T1000 (cell line): ENCODE data around the gene SSX4.
"Not testable (repeated sequence)": the region's sequence is repeated elsewhere in the genome, so short reads cannot be mapped to it uniquely, and the experiment has no call there.

ENCODE experiments used
- DNase-seq: peaks from one replicate; lab custom pipeline; 2025; ENCODE audit warnings: mixed read lengths; lab: John Stamatoyannopoulos, UW

Gene SSX4

GRCh38 chrX:48383239-48383638, at the start of gene SSX4:
Gene SSX4, plus strand, starts transcription at chrX:48383539. Its CDS starts 515 bp downstream, at chrX:48384054.
- not testable (repeated sequence) for DNase-seq

GRCh38 chrX:48346059-48346458, 37.3 kb upstream of the SSX4 start:
- DNase-seq: not testable (repeated sequence)

- DNase-seq: not testable (repeated sequence)
Observed at GRCh38 chrX:48356315-48357094, 26.8 kb upstream of the SSX4 start, which contains the start of gene SSX3. Gene SSX3, minus strand, starts transcription at chrX:48356703. Its CDS starts 1,454 bp downstream, at chrX:48355249.

GRCh38 chrX:48357681-48358080, 25.7 kb upstream of the SSX4 start:
- no peak for DNase-seq

GRCh38 chrX:48359281-48359680, 24.1 kb upstream of the SSX4 start:
- DNase-seq: not testable (repeated sequence)

DNA sequence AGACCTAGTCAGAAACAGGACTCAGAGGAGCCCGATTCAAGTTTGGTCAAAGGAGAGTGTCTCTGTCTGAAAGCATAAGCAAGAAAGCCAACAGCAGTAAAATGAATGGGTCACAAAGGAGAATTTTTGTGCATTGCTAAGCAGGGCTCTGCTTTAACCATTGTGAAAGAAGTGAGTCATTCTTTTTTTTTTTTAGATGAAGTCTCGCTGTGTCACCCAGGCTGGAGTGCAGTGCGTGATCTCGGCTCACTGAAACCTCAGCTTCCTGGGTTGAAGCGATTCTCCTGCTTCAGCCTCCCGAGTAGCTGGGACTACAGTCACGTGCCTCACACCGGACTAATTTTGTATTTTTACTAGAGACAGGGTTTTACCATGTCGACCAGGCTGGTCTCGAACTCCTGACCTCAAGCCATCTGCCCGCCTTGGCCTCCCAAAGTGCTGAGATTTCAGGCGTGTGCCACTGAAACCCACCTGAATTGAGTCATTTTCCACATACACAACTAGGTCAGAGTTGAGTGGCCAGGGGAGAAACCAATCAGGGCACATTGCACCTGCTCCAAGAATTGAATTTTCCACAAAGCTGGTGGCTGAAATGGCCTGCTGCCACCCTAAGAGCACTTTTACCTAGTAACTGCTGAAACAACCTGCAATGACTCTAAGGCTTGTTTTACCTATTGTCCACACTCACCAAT, 15.5 kb upstream of the SSX4 start:
- not testable (repeated sequence) for DNase-seq

GRCh38 chrX:48370408-48370807, 12.9 kb upstream of the SSX4 start:
- not testable (repeated sequence) for DNase-seq

DNA sequence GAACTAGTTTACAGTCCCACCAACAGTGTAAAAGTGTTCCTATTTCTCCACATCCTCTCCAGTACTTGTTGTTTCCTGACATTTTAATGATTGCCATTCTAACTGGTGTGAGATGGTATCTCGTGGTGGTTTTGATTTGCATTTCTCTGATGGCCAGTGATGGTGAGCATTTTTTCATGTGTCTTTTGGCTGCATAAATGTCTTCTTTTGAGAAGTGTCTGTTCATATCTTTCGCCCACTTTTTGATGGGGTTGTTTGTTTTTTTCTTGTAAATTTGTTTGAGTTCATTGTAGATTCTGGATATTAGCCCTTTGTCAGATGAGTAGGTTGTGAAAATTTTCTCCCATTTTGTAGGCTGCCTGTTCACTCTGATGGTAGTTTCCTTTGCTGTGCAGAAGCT, 13.6 kb downstream of the SSX4 start:
- DNase-seq: not testable (repeated sequence)

DNA sequence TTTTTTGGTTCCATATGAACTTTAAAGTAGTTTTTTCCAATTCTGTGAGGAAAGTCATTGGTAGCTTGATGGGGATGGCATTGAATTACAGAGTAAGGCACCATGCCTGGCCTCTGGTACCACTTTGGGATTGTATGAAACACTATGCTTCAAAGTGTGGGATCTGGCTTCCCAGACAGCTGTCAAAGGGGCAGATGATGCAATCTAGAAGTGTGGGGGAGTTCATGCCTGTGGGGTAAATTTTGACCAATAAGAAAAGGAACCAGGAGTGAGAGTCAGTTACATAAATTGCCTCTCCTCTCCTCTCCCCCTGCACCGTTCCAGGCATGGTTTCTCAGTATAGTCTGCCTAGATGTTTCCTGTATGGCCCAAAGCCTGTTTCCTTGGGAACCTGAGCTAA, 14.5 kb downstream of the SSX4 start:
- not testable (repeated sequence) for DNase-seq

- DNase-seq: not testable (repeated sequence)
Observed at GRCh38 chrX:48411860-48412259, 28.5 kb downstream of the SSX4 start, which contains the start of gene SSX4B. Gene SSX4B, minus strand, starts transcription at chrX:48411960. Its CDS starts 588 bp downstream, at chrX:48411372.

DNA sequence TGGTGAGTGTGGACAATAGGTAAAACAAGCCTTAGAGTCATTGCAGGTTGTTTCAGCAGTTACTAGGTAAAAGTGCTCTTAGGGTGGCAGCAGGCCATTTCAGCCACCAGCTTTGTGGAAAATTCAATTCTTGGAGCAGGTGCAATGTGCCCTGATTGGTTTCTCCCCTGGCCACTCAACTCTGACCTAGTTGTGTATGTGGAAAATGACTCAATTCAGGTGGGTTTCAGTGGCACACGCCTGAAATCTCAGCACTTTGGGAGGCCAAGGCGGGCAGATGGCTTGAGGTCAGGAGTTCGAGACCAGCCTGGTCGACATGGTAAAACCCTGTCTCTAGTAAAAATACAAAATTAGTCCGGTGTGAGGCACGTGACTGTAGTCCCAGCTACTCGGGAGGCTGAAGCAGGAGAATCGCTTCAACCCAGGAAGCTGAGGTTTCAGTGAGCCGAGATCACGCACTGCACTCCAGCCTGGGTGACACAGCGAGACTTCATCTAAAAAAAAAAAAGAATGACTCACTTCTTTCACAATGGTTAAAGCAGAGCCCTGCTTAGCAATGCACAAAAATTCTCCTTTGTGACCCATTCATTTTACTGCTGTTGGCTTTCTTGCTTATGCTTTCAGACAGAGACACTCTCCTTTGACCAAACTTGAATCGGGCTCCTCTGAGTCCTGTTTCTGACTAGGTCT, 43.8 kb downstream of the SSX4 start:
- not testable (repeated sequence) for DNase-seq

- not testable (repeated sequence) for DNase-seq
Observed at GRCh38 chrX:48429606-48430005, 46.3 kb downstream of the SSX4 start.

- not testable (repeated sequence) for DNase-seq
Observed at GRCh38 chrX:48430166-48430565, 46.8 kb downstream of the SSX4 start.

DNA sequence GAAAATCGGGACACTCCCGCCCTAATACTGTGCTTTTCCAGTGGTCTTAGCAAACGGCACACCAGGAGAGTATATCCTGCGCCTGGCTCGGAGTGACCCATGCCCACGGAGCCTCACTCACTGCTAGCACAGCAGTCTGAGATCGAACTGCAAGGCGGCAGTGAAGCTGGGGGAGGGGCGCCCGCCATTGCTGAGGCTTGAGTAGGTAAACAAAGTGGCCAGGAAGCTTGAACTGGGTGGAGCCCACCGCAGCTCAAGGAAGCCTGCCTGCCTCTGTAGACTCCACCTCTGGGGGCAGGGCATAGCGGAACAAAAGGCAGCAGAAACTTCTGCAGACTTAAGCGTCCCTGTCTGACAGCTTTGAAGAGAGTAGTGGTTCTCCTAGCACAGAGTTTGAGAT, 50.4 kb downstream of the SSX4 start:
- DNase-seq: not testable (repeated sequence)
